Retinal pigment epithelial cell (primary cell): ENCODE results near the gene ALKAL2.

ENCODE experiments used
- DNase-seq: peaks from one replicate; pipeline ENCODE4 v3.0.0-alpha.2; 2010; ENCODE audit warnings: low read depth
- H3K4me3 ChIP-seq: 2 replicates; pipeline ENCODE4 v1.5.1; 2011; ENCODE audit warnings: mild to moderate bottlenecking, low read length, control low read depth, moderate library complexity
- TF ChIP-seq, protein P1 (sequence below): conservative IDR thresholded peaks from 2 replicates; pipeline ENCODE4 v1.5.1; 2011; ENCODE audit warnings: low read depth, low read length, control low read depth, inconsistent platforms

Gene ALKAL2

DNA sequence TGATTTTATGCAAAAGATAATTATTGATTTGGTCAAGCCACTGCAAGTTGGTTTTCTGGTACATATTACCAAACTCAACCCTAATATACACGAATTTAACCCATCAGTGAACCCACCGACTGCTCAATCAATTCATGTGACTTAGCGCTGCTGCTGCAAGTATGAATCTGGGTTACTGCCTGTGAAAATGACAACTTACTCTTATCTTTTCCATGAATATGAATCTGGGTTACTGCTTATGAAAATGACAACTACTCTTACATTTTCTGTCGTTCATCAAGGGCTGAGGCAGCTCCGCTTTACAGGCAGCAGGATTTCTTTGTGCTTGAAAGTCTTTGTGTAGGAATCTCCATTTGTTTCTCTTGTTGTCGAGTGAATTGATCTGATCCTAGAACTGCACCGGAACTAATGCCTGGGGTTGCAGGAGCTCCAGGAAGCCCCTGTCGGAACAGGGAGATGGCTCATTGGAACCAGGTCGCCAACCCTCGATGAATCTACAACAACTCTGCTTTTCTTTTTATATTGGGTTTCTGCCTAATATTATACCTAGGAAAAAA lies 22.1 kb upstream of the ALKAL2 start:
- TF ChIP-seq, protein P1, sequence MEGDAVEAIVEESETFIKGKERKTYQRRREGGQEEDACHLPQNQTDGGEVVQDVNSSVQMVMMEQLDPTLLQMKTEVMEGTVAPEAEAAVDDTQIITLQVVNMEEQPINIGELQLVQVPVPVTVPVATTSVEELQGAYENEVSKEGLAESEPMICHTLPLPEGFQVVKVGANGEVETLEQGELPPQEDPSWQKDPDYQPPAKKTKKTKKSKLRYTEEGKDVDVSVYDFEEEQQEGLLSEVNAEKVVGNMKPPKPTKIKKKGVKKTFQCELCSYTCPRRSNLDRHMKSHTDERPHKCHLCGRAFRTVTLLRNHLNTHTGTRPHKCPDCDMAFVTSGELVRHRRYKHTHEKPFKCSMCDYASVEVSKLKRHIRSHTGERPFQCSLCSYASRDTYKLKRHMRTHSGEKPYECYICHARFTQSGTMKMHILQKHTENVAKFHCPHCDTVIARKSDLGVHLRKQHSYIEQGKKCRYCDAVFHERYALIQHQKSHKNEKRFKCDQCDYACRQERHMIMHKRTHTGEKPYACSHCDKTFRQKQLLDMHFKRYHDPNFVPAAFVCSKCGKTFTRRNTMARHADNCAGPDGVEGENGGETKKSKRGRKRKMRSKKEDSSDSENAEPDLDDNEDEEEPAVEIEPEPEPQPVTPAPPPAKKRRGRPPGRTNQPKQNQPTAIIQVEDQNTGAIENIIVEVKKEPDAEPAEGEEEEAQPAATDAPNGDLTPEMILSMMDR: no peak
- DNase-seq: no peak
- no peak overlapping the region for H3K4me3 ChIP-seq

DNA sequence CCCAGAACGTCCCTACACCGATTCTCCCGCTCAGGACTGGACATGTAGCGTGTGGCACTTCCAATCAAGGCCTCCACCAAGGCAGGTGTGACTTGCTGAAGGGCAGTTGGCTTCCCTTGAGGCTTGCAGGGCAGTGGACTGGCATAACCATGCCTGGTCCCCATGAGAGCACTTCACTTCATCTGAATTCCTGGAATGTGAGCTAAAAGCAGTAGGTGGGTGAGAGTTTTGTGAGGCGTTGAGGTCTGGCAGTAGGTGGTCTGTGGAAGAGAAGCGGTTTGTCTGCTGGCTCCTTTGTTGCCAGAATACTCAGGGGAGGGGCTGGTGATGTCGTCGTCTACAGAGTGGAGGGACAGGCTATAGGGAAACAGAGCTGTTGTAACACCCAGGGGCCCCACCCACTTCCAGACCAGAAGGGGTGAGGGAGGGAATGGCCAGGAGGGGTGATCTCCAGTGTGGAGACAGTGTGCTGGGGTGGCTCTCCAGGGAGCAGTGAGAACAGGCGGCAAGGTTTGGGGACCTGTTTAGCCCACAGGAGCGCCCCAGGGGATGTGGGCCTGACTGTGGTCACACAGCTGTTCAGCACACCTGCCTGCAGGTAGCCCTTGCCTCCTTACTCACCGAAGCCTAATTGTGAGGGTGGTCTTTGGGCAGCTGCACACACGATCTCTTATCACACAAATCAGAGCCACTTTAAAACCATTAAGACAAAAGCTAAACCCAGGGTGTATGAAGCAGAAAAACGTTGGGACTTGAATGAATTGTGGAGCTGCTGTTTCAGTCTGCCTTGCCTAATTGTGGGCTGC lies 21.5 kb upstream of the ALKAL2 start:
- H3K4me3 ChIP-seq: no peak overlapping the region
- TF ChIP-seq, protein P1: no peak
- no peak for DNase-seq

DNA sequence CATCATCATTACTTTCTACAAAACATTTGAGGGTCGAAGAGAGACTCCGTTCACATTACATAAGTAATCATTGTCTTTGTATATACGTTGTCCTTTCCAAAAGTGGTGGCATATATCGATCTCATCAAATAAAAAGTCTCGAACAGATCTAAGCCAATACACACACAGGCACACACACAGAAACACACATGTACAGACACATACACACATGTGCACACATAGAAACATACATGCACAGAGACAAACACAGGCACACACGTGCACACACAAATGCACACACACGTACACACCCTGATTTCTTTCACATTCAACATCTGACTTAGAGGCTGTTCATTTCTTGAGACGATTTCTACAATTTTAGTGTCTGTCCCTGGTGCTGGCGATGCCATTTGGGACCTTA lies 17.5 kb upstream of the ALKAL2 start:
- no peak for DNase-seq
- TF ChIP-seq, protein P1: no peak
- H3K4me3 ChIP-seq: no peak overlapping the region

DNA sequence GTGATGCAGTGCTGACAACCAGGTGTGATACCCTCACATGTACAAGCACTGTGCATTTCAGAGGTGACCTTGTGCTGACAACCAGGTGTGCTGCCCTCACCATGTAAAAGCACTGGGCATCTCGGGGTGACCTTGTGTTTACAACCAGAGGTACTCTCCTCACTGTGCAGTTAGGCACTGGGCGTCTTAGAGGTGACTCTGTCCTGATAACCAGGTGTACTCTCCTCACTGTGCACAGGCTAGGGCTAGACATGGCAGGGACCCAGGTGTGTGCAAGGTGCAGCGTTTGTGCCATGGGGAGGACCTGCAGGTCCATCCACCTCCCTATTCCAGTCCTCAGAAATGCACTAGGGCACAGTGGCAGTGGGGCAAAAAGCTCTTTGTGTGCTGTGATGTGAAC lies 8.5 kb upstream of the ALKAL2 start:
- DNase-seq: no peak
- H3K4me3 ChIP-seq: no peak overlapping the region
- TF ChIP-seq, protein P1: no peak

DNA sequence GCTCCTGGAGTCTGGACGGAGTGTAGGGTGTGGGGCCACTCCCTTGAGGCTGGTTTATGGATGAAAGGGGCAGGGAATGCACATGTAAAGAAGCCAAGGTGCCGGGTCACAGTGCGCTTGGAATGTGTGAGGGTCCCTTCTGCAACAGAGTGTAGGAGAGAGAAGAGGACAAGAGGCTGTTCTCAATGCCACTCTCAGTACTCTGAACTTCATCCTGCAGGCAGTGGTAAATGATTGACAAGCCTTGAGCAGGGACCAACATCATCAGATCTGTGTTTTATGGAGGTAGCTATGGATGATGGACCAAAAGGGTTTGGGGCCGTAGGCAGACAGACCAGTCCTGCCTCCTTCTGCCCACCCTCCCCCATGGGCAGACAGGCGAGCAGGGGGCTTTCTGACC lies 7.2 kb upstream of the ALKAL2 start:
- TF ChIP-seq, protein P1: no peak

DNA sequence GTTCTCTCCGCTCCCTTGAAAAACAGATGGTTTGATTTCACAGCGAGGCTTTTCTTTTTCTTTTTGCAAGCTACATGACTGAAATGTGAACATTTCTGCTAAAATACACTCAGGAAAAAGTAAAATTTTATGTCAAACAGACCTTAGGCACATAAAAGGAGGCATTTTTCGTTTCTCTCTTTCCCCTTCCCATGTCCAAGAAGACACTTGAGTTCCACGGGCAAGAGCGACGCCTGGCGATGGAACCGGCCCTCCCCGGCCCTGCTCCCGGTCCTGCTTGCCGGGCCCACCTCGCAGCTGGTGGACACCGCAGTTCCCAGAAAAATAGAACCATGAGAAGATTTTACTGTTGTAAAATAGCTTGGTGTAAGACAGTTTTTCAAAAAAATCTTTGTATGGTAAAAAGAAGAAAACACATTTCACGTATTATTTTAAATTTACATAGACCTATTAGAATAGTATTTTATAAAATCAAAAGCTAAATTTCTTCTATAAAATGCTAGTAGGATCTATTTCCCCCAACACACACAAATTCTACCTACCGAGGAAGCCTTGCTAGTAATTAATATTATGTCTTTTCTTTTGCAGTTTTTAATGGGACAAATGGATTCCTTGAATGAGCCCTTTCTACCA lies 2.3 kb upstream of the ALKAL2 start:
- peak; percentile 15 for DNase-seq
- TF ChIP-seq, protein P1: peak; percentile 86
- peak overlapping the region; percentile 37 for H3K4me3 ChIP-seq

More for the DNA sequence above, 7.2 kb upstream of the ALKAL2 start:
- no peak overlapping the region for H3K4me3 ChIP-seq
- DNase-seq: no peak
